ENCODE data around the gene ZNF117.
"Not testable (repeated sequence)": the region's sequence is repeated elsewhere in the genome, so short reads cannot be mapped to it uniquely, and the experiment has no call there.

The ZNF117 gene

GRCh38 chr7:64990936-64991335 is at the start of gene ZNF117:
ZNF117 (minus strand) TSS chr7:64991036.
- DNase-seq = no peak

DNA sequence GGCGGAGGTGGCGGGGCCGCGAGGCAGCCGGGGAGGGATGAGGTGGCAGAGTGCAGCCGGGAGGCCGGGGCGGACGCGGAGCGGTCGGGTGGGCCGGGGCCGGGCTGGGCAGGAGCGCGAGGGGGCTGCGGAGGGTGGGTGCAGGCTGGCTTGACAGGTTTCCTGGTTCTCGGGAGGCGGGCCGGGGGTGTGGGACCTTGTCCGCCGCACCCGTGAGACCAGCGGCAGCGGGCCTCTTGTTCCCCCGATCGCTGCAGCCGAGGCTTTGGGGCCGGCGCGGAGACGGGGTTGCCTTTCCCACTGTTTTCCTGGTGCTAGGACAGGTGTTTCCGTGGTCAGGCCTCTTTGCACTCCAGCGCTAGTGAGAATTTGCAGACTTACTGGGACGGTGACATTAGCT is 47.9 kb upstream of the ZNF117 start:
- DNase-seq = peak in 29 of 56 donors; percentile 1 to 47 (median 15)

- DNase-seq = peak; percentile 27 to 97 (median 88)
Measured at GRCh38 chr7:65037740-65038688, 47.2 kb upstream of the ZNF117 start.

GRCh38 chr7:65036526-65036925 is 45.7 kb upstream of the ZNF117 start:
- peak in 13 of 56 donors; percentile 0 to 47 (median 3) for DNase-seq

GRCh38 chr7:65035469-65035868 is 44.6 kb upstream of the ZNF117 start:
- DNase-seq = not testable (repeated sequence)

DNA sequence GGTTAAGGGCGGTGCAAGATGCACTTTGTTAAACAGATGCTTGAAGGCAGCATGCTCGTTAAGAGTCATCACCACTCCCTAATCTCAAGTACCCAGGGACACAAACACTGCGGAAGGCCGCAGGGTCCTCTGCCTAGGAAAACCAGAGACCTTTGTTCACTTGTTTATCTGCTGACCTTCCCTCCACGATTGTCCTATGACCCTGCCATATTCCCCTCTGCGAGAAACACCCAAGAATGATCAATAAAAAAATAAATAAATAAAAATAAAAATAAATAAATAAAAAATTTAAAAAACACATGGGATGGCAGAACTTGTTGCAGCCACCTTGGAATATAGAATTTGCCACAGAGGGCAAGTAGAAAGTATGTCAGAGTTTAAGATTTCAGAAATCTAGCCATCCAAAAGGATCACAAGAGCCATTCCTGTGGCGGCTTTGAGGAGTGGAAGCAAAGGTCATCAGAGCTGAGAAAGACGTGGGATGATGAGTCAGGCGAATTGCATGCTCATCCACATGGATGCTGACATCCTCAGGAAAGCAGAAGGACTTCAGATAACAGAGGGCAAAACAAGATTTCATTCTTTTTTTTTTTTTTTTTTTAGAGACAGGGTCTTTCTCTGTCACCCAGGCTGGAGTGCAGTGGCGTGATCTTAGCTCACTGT is 43.4 kb upstream of the ZNF117 start:
- DNase-seq = not testable (repeated sequence)

GRCh38 chr7:65033391-65033790 is 42.6 kb upstream of the ZNF117 start:
- not testable (repeated sequence) for DNase-seq

- not testable (repeated sequence) for DNase-seq
Measured at GRCh38 chr7:65025023-65025422, 34.2 kb upstream of the ZNF117 start.

DNA sequence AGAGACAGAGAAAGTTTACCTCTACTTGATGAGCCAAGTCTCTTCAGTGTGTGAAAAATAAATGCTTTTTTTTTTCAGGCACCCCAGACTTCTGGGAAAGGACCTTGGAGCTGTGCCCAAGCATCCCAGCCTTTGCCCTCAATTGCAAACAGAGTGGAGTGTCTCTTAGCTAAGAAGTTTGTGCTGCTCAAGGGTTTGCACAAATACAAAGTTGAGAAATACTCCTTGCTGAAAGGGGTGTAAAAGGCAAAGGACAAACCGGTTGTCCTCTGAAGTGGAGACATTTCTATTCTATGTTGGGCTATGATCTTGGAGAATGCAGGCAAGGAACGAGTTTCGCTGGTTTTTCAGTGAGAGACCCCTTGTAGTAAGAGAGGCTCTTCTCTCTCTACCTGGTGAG is 30.1 kb upstream of the ZNF117 start:
- peak in 2 of 56 donors; percentile 0 to 6 for DNase-seq

DNA sequence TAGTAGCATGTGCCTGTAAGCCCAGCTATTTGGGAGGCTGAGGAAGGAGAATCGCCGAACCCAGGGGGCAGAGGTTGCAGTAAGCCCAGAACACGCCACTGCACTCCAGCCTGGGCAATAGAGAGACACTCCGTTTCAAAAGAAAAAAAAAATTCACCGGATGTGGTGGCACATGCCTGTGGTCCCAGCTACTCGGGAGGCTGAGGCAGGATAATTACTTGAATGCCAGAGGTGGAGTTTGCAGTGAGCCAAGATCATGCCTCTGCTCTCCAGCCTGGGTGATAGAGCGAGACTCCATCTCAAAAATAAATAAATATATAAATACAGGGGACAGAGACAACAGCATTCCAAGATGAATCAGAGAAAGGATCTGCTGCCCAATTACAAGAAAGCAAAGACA is 19.0 kb upstream of the ZNF117 start:
- not testable (repeated sequence) for DNase-seq

- DNase-seq = not testable (repeated sequence)
Measured at GRCh38 chr7:65009394-65009793, 18.6 kb upstream of the ZNF117 start.

DNA sequence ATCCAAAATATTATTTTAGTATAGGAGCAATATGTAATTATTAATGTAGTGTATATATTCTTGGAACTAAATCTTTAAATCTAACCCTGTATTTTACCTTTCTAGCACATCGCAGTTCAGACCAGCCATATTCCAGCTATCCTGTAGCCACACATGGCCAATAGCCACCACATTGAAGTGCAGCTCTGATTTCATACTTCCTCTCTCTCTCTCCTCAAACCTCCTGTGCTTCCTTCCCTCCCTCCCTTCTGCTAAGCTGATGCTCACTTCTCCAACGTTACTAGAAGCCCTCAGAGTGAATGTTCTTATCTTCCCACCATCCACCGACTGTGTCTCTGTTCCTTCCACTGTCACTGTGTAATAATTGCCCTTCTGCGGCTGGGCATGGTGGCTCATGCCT is 16.2 kb upstream of the ZNF117 start:
- peak in 2 of 56 donors; percentile 11 to 26 for DNase-seq

- peak; percentile 66 to 99 (median 95) for DNase-seq
Measured at GRCh38 chr7:65006094-65006992, 15.5 kb upstream of the ZNF117 start, which contains the start of gene ERV3-1. ERV3-1 (minus strand) TSS chr7:65006687; CDS start chr7:64993026, 13,661 bp downstream.

DNA sequence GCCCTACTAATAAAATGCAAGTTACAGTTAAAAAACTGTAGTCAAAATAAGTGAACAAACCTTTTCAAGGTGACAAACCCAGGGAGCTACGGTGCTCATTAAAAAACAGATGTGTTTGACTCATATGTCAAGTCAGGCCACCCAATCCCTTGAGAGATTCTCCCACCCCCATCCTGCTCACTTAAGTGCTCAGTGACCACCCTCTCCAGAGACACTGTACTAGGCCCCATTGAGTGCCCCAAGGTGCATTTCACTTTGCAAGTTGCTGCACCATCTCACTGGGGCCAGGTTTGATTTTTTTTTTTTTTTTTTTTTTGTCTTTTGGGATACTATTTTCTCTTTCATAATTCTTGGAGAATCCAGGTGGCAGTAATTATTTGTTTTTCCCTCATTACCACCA is 13.7 kb upstream of the ZNF117 start:
- DNase-seq = no peak

- DNase-seq = no peak
Measured at GRCh38 chr7:65002972-65003585, 12.2 kb upstream of the ZNF117 start.

GRCh38 chr7:65001291-65001814 is 10.5 kb upstream of the ZNF117 start:
- DNase-seq = no peak

DNA sequence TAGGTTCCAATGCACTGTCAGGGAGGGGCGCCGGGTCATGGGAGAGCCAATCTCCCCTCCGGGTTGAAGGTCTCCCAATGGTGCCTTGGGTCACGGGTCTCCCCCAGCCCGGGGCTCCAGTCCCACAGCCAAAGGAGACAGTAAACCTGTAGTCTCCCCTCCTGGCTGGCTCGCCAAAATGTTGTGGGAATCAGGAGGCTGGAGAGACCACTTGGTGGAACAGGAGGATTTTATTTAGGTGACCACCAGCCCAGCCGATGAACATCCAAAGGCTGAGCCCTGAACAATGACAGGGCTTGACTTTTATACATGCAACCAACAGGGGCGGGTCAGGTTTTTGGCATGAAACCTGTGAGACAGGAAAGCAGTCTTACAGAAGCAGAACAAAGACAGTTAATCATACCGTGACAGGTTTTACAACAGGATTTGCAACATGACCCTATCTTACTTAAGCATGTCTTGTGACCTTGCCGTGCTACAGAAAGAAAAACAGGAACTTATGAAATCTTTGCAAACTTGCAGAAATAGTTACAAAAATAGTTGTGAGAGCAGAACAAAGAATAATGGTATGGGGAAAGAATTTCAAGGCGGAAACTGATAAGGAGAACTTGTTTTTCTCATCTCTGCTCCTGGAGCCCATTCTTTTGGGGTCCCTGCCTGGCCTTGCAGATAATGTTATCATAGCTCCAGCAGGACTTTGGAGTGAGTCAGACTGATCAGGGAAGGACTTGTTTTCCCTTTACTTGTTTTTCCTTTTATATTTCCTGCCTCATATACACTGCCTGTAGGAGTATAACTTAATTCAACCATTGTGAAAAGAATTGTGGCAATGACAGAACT is 8.5 kb upstream of the ZNF117 start:
- DNase-seq = no peak

DNA sequence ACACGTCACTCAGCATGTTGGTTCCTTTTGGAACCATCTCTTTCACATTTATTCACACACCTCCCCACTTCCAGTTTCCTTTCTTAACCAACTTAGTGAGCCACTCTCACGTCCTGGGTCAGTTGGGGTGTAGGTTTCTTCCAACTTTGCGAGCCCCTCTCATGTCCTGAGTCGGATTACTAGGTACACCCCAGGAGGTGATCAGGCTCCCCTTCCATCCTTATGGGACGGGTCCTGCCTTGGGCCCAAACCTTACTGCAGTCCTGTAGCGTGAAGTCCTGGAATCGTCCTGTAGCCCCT is 8.0 kb upstream of the ZNF117 start:
- no peak for DNase-seq

- no peak for DNase-seq
Measured at GRCh38 chr7:64997927-64998391, 7.1 kb upstream of the ZNF117 start.
